Natural killer cell (primary cell): ENCODE data around the gene CEBPZ. TPM values are rescaled to one million over a fixed set of nuclear protein-coding genes. Genes with fewer than 3 reads are reported as not detected.

Experiments
- ATAC-seq, 3 donors: fragments of 150-1000 bp in 2 of 3; fragments of 200-7000 bp in 1 of 3; cut with Tn5 transposase; 1 replicate in 1 of 3; 2 replicates in 2 of 3; pipeline ENCODE4 v1.10.0; 2021; ENCODE audit warnings: mild to moderate bottlenecking in 2 of 3, moderate library complexity in 2 of 3
- DNase-seq, 2 donors: peaks; one replicate each; pipeline versions ENCODE4 v3.0.0 to v3.0.0-alpha.2; 2013 to 2021; ENCODE audit warnings: mixed read lengths in 1 of 2
- H3K27ac ChIP-seq: one replicate; pipeline ENCODE4 v1.5.1; 2013; ENCODE audit warnings: mild to moderate bottlenecking, low read length
- H3K27me3 ChIP-seq: one replicate; pipeline ENCODE4 v1.6.1; 2013; ENCODE audit warnings: low read length; ENCODE audit not compliant: control insufficient read depth, insufficient read depth
- H3K36me3 ChIP-seq: one replicate; pipeline ENCODE4 v1.6.1; 2013; ENCODE audit warnings: low read length; ENCODE audit not compliant: control insufficient read depth, insufficient read depth
- H3K4me1 ChIP-seq: one replicate; pipeline ENCODE4 v1.6.1; 2013; ENCODE audit warnings: low read length; ENCODE audit not compliant: control insufficient read depth, insufficient read depth
- H3K4me3 ChIP-seq: one replicate; pipeline ENCODE4 v1.5.1; 2013; ENCODE audit warnings: low read length
- H3K9me3 ChIP-seq: one replicate; pipeline ENCODE4 v1.6.1; 2013; ENCODE audit warnings: low read length; ENCODE audit not compliant: control insufficient read depth, insufficient read depth
- H3K27ac Mint-ChIP-seq, 2 donors: one replicate each; pipeline ENCODE4 v1.8.0; 2022; ENCODE audit warnings: mild to moderate bottlenecking in 2 of 2, mixed read lengths in 2 of 2, moderate library complexity in 1 of 2
- H3K27me3 Mint-ChIP-seq, 2 donors: one replicate each; pipeline ENCODE4 v1.8.0; 2022; ENCODE audit warnings: low read depth in 2 of 2, mixed read lengths in 2 of 2
- H3K36me3 Mint-ChIP-seq: one replicate; pipeline ENCODE4 v1.8.0; 2022; ENCODE audit warnings: mixed read lengths
- H3K4me1 Mint-ChIP-seq, 2 donors: one replicate each; pipeline ENCODE4 v1.8.0; 2022; ENCODE audit warnings: mixed read lengths in 2 of 2
- H3K4me3 Mint-ChIP-seq: one replicate; pipeline ENCODE4 v1.8.0; 2022; ENCODE audit warnings: mild to moderate bottlenecking, moderate library complexity, mixed read lengths
- H3K9me3 Mint-ChIP-seq, 2 donors: one replicate each; pipeline ENCODE4 v1.8.0; 2022; ENCODE audit warnings: mixed read lengths in 2 of 2
- CTCF ChIP-seq: fragments of 200-600 bp; IDR thresholded peaks from one replicate; pipeline ENCODE4 v1.8.0; 2022; ENCODE audit warnings: antibody characterized with exemption
- WGBS: methylation state at CpG from one replicate; pipeline ENCODE4 v1.1.7; 2013; ENCODE audit warnings: missing lambda C conversion rate; ENCODE audit not compliant: insufficient coverage; 5-methylcytosine and 5-hydroxymethylcytosine counted together
- intact Hi-C: fragments of 100-400 bp; cut with micrococcal nuclease; formaldehyde crosslinking; loops from one replicate; pipeline ENCODE4 v1.14.2; 2022
- total RNA-seq, 4 donors: library from RNA; stranded (reverse); fragments of 120-200 nt in 1 of 4; gene quantifications; one replicate each; pipeline versions ENCODE4 v1.2.3 to v1.2.4, GENCODE V29; 2013 to 2022

Gene CEBPZ
- total RNA-seq, 3 donors from 2014 or later (not counting 1 experiment from before 2014, with no cell fraction given), result 51.0 to 58.1 (median 54.5) TPM

GRCh38 chr2:37271376-37272067 is 40.1 kb upstream of the CEBPZ start:
- Mint-ChIP-seq H3K9me3 (no peaks in the 10 kb centered on the region), H3K4me1 (peaks cover 4 to 5% of the 10 kb centered on the region in 2 donors), H3K36me3 (peaks cover 19% of the 10 kb centered on the region), H3K27ac (no peak overlapping the region), H3K27me3 (no peaks in the 10 kb centered on the region), H3K4me3 (no peak overlapping the region)
- WGBS, result 91% methylated on average over 7 of the region's 7 CpGs
- TF ChIP-seq CTCF, result no peak
- no peak for DNase-seq
- no peaks in the 10 kb centered on the region for H3K9me3 ChIP-seq
- no peaks in the 10 kb centered on the region for H3K4me1 ChIP-seq
- H3K27ac ChIP-seq, result no peak overlapping the region
- peaks cover 57% of the 10 kb centered on the region for H3K36me3 ChIP-seq
- ATAC-seq, result no peak
- no peak overlapping the region for H3K4me3 ChIP-seq
- intact Hi-C loops, result no loop called here
- no peaks in the 10 kb centered on the region for H3K27me3 ChIP-seq

GRCh38 chr2:37268111-37268510 is 36.7 kb upstream of the CEBPZ start:
- Histone ChIP-seq H3K9me3 (no peaks in the 10 kb centered on the region), H3K27me3 (no peaks in the 10 kb centered on the region), H3K36me3 (peaks cover 53% of the 10 kb centered on the region), H3K4me3 (no peak overlapping the region), H3K27ac (no peak overlapping the region), H3K4me1 (no peaks in the 10 kb centered on the region)
- H3K4me3 Mint-ChIP-seq, result no peak overlapping the region
- ATAC-seq (no peak), DNase-seq (no peak)
- 76% methylated on average over 4 of the region's 4 CpGs for WGBS
- H3K27ac Mint-ChIP-seq, result no peak overlapping the region
- peaks cover under 1 to 5% of the 10 kb centered on the region in 2 donors for H3K4me1 Mint-ChIP-seq
- no peaks in the 10 kb centered on the region for H3K9me3 Mint-ChIP-seq
- H3K36me3 Mint-ChIP-seq, result peaks cover 12% of the 10 kb centered on the region
- intact Hi-C loops, result no loop called here
- TF ChIP-seq CTCF, result no peak
- no peaks in the 10 kb centered on the region for H3K27me3 Mint-ChIP-seq

GRCh38 chr2:37267685-37268084 is 36.3 kb upstream of the CEBPZ start:
- H3K36me3 Mint-ChIP-seq, result peaks cover 12% of the 10 kb centered on the region

More at GRCh38 chr2:37267685-37268084, 36.3 kb upstream of the CEBPZ start:
- no peak for ATAC-seq
- no peak for TF ChIP-seq CTCF
- no peaks in the 10 kb centered on the region for H3K27me3 ChIP-seq
- intact Hi-C loops, result no loop called here
- DNase-seq, result no peak
- no peak overlapping the region for H3K4me3 ChIP-seq
- H3K9me3 ChIP-seq, result no peaks in the 10 kb centered on the region
- no peak overlapping the region for H3K4me3 Mint-ChIP-seq
- H3K27ac Mint-ChIP-seq, result no peak overlapping the region
- no peak overlapping the region for H3K27ac ChIP-seq
- H3K27me3 Mint-ChIP-seq, result no peaks in the 10 kb centered on the region
- peaks cover 49% of the 10 kb centered on the region for H3K36me3 ChIP-seq
- H3K4me1 ChIP-seq, result no peaks in the 10 kb centered on the region
- no peaks in the 10 kb centered on the region for H3K9me3 Mint-ChIP-seq
- peaks cover 5% of the 10 kb centered on the region in 2 donors for H3K4me1 Mint-ChIP-seq
